GM12878 (cell line): Measurements from ENCODE around the gene OR4K2. TPM values are rescaled to one million over a fixed set of nuclear protein-coding genes. Genes with fewer than 3 reads are reported as not detected.
"Not testable (repeated sequence)": the region's sequence is repeated elsewhere in the genome, so short reads cannot be mapped to it uniquely, and the experiment has no call there.

Experiments used
- ATAC-seq: fragments of 200-7000 bp; cut with Tn5 transposase; 3 replicates; pipeline ENCODE4 v1.9.1; 2020; ENCODE audit warnings: mild to moderate bottlenecking, moderate library complexity
- BruUV-seq: library from RNA; stranded (reverse); fragments of 400-500 nt; replicated peaks from 2 replicates; lab custom pipeline; 2021; lab: Mats Ljungman, UMichigan
- CTCF ChIA-PET: fragments of 300-600 bp; sonication (Branson Sonifier 250); formaldehyde crosslinking; extraction: SDS; loops from one replicate; lab custom pipeline; 2021; ENCODE audit warnings: inconsistent platforms; lab: Yijun Ruan, JAX
- POLR2A ChIA-PET: fragments of 350-600 bp; formaldehyde crosslinking; extraction: SDS; loops from one replicate; lab custom pipeline; 2021; ENCODE audit warnings: inconsistent platforms; lab: Charles Lee
- RAD21 ChIA-PET: fragments of 300-600 bp; sonication (Branson Sonifier 250); formaldehyde crosslinking; loops from one replicate; lab custom pipeline; 2023; ENCODE audit warnings: antibody characterized with exemption; ENCODE audit not compliant: unreplicated experiment; lab: Charles Lee
- SMC1A ChIA-PET: fragments of 300-600 bp; sonication (Branson Sonifier 250); formaldehyde crosslinking; loops from one replicate; lab custom pipeline; 2023; ENCODE audit not compliant: unreplicated experiment, uncharacterized antibody; lab: Charles Lee
- DNase-seq: peaks from one replicate; pipeline ENCODE4 v3.0.0-alpha.2; 2011; ENCODE audit warnings: low read depth, low spot score
- FAIRE-seq: peaks from 3 replicates; lab custom pipeline; 2011; peaks lifted over from hg19 to GRCh38; lab: Jason Lieb, UNC
- H2AFZ ChIP-seq: 2 replicates; pipeline ENCODE4 v1.6.0; 2011; ENCODE audit warnings: low read depth, low read length, control low read depth; ENCODE audit not compliant: control insufficient read depth
- H3K27ac ChIP-seq: 2 replicates; pipeline ENCODE4 v1.5.1; 2011; ENCODE audit warnings: control low read depth; ENCODE audit not compliant: control insufficient read depth, insufficient read depth
- H3K27me3 ChIP-seq, 2 experiments: replicated peaks in 1 of 2; 2 replicates each; pipeline versions ENCODE4 v1.6.0 to v1.6.1; 2011; ENCODE audit warnings: low read length in 1 of 2; ENCODE audit not compliant: control insufficient read depth in 2 of 2, insufficient read depth in 2 of 2
- H3K36me3 ChIP-seq, 2 experiments: 2 replicates each; pipeline ENCODE4 v1.5.1; 2011; ENCODE audit warnings: low read length in 1 of 2; ENCODE audit not compliant: control insufficient read depth in 2 of 2, insufficient read depth in 2 of 2
- H3K4me1 ChIP-seq: 2 replicates; pipeline ENCODE4 v1.6.1; 2011; ENCODE audit warnings: mild to moderate bottlenecking, low read length, moderate library complexity, mixed read lengths; ENCODE audit not compliant: control insufficient read depth, insufficient read depth
- H3K4me2 ChIP-seq: 2 replicates; pipeline ENCODE4 v1.6.0; 2011; ENCODE audit warnings: control low read depth; ENCODE audit not compliant: control insufficient read depth, insufficient read depth
- H3K4me3 ChIP-seq: fragments of 200-600 bp; sonication (generic); 2 replicates; pipeline ENCODE4 v1.5.1; 2016
- H3K79me2 ChIP-seq: 2 replicates; pipeline ENCODE4 v1.6.0; 2011; ENCODE audit warnings: low read length; ENCODE audit not compliant: control insufficient read depth, insufficient read depth
- H3K9ac ChIP-seq: 2 replicates; pipeline ENCODE4 v1.8.0; 2011; ENCODE audit warnings: low read length, control low read depth, mixed read lengths; ENCODE audit not compliant: control insufficient read depth, insufficient read depth
- H3K9me3 ChIP-seq: replicated peaks from 3 replicates; pipeline ENCODE4 v1.5.1; 2011; ENCODE audit warnings: mild to moderate bottlenecking, low read length; ENCODE audit not compliant: control insufficient read depth, insufficient read depth
- H4K20me1 ChIP-seq: 2 replicates; pipeline ENCODE4 v1.6.0; 2011; ENCODE audit not compliant: control insufficient read depth, insufficient read depth
- ETV6 ChIP-seq, 2 experiments: fragments of 450-650 bp in 1 of 2; IDR thresholded peaks in 1 of 2; conservative IDR thresholded peaks in 1 of 2; 2 replicates each; pipeline ENCODE4 v1.6.1; 2014; ENCODE audit warnings: antibody characterized with exemption in 1 of 2, borderline replicate concordance in 1 of 2, low read depth in 1 of 2, mild to moderate bottlenecking in 1 of 2, moderate library complexity in 1 of 2
- FOXK2 ChIP-seq: fragments of 450-650 bp; IDR thresholded peaks from 2 replicates; pipeline ENCODE4 v1.6.1; 2017; ENCODE audit warnings: mild to moderate bottlenecking, moderate library complexity
- JUNB ChIP-seq: IDR thresholded peaks from 2 replicates; pipeline ENCODE4 v1.6.1; 2016; ENCODE audit warnings: antibody characterized with exemption, mild to moderate bottlenecking
- NBN ChIP-seq: fragments of 450-650 bp; IDR thresholded peaks from 2 replicates; pipeline ENCODE4 v1.6.1; 2016
- NR2C1 ChIP-seq: fragments of 450-650 bp; IDR thresholded peaks from 2 replicates; pipeline ENCODE4 v1.6.1; 2017; ENCODE audit warnings: antibody characterized with exemption, mild to moderate bottlenecking, moderate library complexity
- NR2C2 ChIP-seq: IDR thresholded peaks from 2 replicates; pipeline ENCODE4 v1.6.1; 2011; ENCODE audit warnings: borderline replicate concordance, low read depth; ENCODE audit not compliant: control insufficient read depth, insufficient read length
- RCOR1 ChIP-seq: conservative IDR thresholded peaks from 2 replicates; pipeline ENCODE4 v1.6.1; 2012; ENCODE audit warnings: low read depth, low read length, improper control_type of control experiment
- ZBTB33 ChIP-seq: fragments of 450-650 bp; IDR thresholded peaks from 2 replicates; pipeline ENCODE4 v1.6.1; 2017; ENCODE audit warnings: mild to moderate bottlenecking
- WGBS: methylation state at CpG from one replicate; pipeline ENCODE4 v1.1.6; 2016; ENCODE audit warnings: low lambda C conversion rate; ENCODE audit not compliant: insufficient replicate concordance, insufficient coverage; ENCODE audit errors: missing lambda C conversion rate; 5-methylcytosine and 5-hydroxymethylcytosine counted together
- in situ Hi-C: fragments of 300-500 bp; cut with MboI; formaldehyde crosslinking; loops from 9 replicates; pipeline ENCODE4 v1.14.3; 2018; ENCODE audit warnings: mixed read lengths
- intact Hi-C: fragments of 100-400 bp; cut with micrococcal nuclease; formaldehyde crosslinking; loops from one replicate; pipeline ENCODE4 v1.14.2; 2022; ENCODE audit not compliant: unreplicated experiment
- polyA plus RNA-seq, 11 experiments: library from polyadenylated mRNA; depleted of rRNA in 4 of 11; unstranded in 6 of 11; stranded (reverse) in 5 of 11; fragments of >200 nt; fragmentation: Nextera tagmentation in 4 of 11; fragmentation: Illumina TruSeq in 1 of 11; extraction: Ambion mirVana in 4 of 11; extraction: Trizol in 1 of 11; gene quantifications; 1 replicate in 1 of 11; 2 replicates in 10 of 11; pipeline versions ENCODE4 v1.2.1 to v1.2.3, GENCODE V29; 2011 to 2016; ENCODE audit warnings: inconsistent platforms in 2 of 11, missing spikeins in 2 of 11, low read depth in 1 of 11
- total RNA-seq, 4 experiments: library from RNA; depleted of rRNA in 3 of 4; stranded (reverse); fragments of >200 nt in 3 of 4; fragmentation: Illumina TruSeq in 1 of 4; extraction: Trizol in 1 of 4; gene quantifications; 2 replicates each; pipeline versions ENCODE4 v1.2.1 to v1.2.3, GENCODE V29; 2013 to 2021
- TF ChIP-seq, protein P1 (sequence below): fragments of 450-650 bp; IDR thresholded peaks from 2 replicates; pipeline ENCODE4 v1.6.1; 2017; ENCODE audit warnings: low read depth, mild to moderate bottlenecking, moderate library complexity

OR4K2 gene
- total and polyA plus RNA-seq, 10 of the 15 experiments (the other 5 are each of a cell fraction or from before 2014, with no cell fraction given): not detected

DNA sequence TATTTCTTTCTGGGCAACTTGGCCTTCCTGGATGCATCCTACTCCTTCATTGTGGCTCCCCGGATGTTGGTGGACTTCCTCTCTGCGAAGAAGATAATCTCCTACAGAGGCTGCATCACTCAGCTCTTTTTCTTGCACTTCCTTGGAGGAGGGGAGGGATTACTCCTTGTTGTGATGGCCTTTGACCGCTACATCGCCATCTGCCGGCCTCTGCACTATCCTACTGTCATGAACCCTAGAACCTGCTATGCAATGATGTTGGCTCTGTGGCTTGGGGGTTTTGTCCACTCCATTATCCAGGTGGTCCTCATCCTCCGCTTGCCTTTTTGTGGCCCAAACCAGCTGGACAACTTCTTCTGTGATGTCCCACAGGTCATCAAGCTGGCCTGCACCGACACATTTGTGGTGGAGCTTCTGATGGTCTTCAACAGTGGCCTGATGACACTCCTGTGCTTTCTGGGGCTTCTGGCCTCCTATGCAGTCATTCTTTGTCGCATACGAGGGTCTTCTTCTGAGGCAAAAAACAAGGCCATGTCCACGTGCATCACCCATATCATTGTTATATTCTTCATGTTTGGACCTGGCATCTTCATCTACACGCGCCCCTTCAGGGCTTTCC lies 47.2 kb upstream of the OR4K2 start:
- ATAC-seq, H3K9ac ChIP-seq, POLR2A ChIA-PET, FAIRE-seq, CTCF ChIA-PET, DNase-seq, H4K20me1 ChIP-seq, H3K4me1 ChIP-seq, H3K27ac ChIP-seq, in situ Hi-C loops, H3K4me3 ChIP-seq, SMC1A ChIA-PET, RAD21 ChIA-PET, H3K4me2 ChIP-seq, H3K36me3 ChIP-seq, BruUV-seq, H3K27me3 ChIP-seq, intact Hi-C loops, H2AFZ ChIP-seq, H3K9me3 ChIP-seq, H3K79me2 ChIP-seq: not testable (repeated sequence)
- WGBS: 27% methylated on average over 12 of the region's 12 CpGs

DNA sequence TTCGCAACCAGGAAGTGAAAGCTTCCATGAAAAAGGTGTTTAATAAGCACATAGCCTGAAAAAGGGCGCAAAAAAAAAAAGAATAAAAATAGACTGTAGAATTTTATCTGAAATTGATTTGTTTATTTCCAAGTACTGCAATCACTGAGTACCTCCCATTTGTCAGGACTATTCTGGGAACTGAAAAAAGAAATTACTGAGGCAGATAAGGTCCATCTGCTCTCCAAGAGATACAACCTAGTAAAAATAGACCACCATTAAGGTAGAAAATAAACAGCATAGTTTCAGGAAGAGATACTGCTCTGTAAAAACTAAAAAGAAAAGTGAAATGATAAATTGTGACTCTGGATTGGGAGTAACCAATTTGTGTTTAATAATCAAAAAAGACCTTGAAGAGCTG lies 46.6 kb upstream of the OR4K2 start:
- no peak for DNase-seq
- in situ Hi-C loops (no loop called here), intact Hi-C loops (no loop called here)
- SMC1A ChIA-PET: no interaction called here
- RAD21 ChIA-PET: no interaction called here
- Histone ChIP-seq H3K9ac (no peak overlapping the region), H3K4me1 (no peaks in the 10 kb centered on the region), H3K27me3 (no peaks in the 10 kb centered on the region), H3K4me3 (no peak overlapping the region), H4K20me1 (no peaks in the 10 kb centered on the region), H2AFZ (no peak overlapping the region), H3K27ac (no peak overlapping the region), H3K79me2 (no peaks in the 10 kb centered on the region), H3K36me3 (no peaks in the 10 kb centered on the region)
- POLR2A ChIA-PET: no interaction called here
- no peak for FAIRE-seq
- CTCF ChIA-PET: no interaction called here
- no TSS peak for BruUV-seq
- no peak for ATAC-seq
- no peak for TF ChIP-seq NR2C2
- no peak for TF ChIP-seq ZBTB33
- TF ChIP-seq NR2C1: no peak
- no peak for TF ChIP-seq FOXK2
- TF ChIP-seq ETV6 (conservative IDR thresholded peaks at IDR 0.05 in 1 of 2, IDR thresholded peaks at IDR 0.05 in 1 of 2; ENCODE audit: borderline replicate concordance in 1 of 2, low read depth in 1 of 2): no peak
- TF ChIP-seq, protein P1, sequence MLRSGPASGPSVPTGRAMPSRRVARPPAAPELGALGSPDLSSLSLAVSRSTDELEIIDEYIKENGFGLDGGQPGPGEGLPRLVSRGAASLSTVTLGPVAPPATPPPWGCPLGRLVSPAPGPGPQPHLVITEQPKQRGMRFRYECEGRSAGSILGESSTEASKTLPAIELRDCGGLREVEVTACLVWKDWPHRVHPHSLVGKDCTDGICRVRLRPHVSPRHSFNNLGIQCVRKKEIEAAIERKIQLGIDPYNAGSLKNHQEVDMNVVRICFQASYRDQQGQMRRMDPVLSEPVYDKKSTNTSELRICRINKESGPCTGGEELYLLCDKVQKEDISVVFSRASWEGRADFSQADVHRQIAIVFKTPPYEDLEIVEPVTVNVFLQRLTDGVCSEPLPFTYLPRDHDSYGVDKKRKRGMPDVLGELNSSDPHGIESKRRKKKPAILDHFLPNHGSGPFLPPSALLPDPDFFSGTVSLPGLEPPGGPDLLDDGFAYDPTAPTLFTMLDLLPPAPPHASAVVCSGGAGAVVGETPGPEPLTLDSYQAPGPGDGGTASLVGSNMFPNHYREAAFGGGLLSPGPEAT: no peak
- no peak for TF ChIP-seq JUNB
- no peak for TF ChIP-seq RCOR1
- no peak for TF ChIP-seq NBN
- TF ChIP-seq, all 136 proteins: peak for 0
- no peak overlapping the region for H3K4me2 ChIP-seq
- no peaks in the 10 kb centered on the region for H3K9me3 ChIP-seq
- 18% methylated on average over 2 of the region's 2 CpGs for WGBS
